ENCODE results near the gene KIF5A.
"Not testable (repeated sequence)": the region's sequence is repeated elsewhere in the genome, so short reads cannot be mapped to it uniquely, and the experiment has no call there.

Gene KIF5A

GRCh38 chr12:57549909-57550640, at the start of gene KIF5A:
TSS of gene KIF5A (plus strand) at chr12:57550044. CDS start at chr12:57550272, 228 bp downstream.
- peak; percentile 80 for DNase-seq
- peak within 1 kb of the TSS; percentile 46 for H3K27ac Mint-ChIP-seq
- H3K4me1 Mint-ChIP-seq (ENCODE audit: low read depth), result peaks cover 34% of the 10 kb centered on the region
- H3K4me3 Mint-ChIP-seq, result peak within 1 kb of the TSS; percentile 82
- peaks cover 7% of the 10 kb centered on the region for H3K27me3 Mint-ChIP-seq
- no peaks in the 10 kb centered on the region for H3K9me3 Mint-ChIP-seq
- peaks cover 18% of the 10 kb centered on the region for H3K36me3 Mint-ChIP-seq (ENCODE audit: low read depth)

- peaks cover 97% of the 10 kb centered on the region for H3K36me3 Mint-ChIP-seq (ENCODE audit: low read depth)
- H3K27me3 Mint-ChIP-seq, result no peaks in the 10 kb centered on the region
- DNase-seq, result no peak
- no peaks in the 10 kb centered on the region for H3K9me3 Mint-ChIP-seq
- no peak overlapping the region for H3K27ac Mint-ChIP-seq
- H3K4me1 Mint-ChIP-seq (ENCODE audit: low read depth), result peaks cover 17% of the 10 kb centered on the region
- no peak overlapping the region for H3K4me3 Mint-ChIP-seq
Measured at GRCh38 chr12:57500213-57500612, 49.6 kb upstream of the KIF5A start.

GRCh38 chr12:57502311-57502969, 47.4 kb upstream of the KIF5A start:
- Mint-ChIP-seq H3K27ac (peak overlapping the region; percentile 48), H3K36me3 (ENCODE audit: low read depth) (peaks cover 91% of the 10 kb centered on the region)
- H3K4me1 Mint-ChIP-seq (ENCODE audit: low read depth); H3K4me3 Mint-ChIP-seq; H3K9me3 Mint-ChIP-seq; H3K27me3 Mint-ChIP-seq; DNase-seq: not testable (repeated sequence)

GRCh38 chr12:57506541-57506940, 43.3 kb upstream of the KIF5A start:
- not testable (repeated sequence) for DNase-seq; H3K4me3 Mint-ChIP-seq; H3K4me1 Mint-ChIP-seq (ENCODE audit: low read depth); H3K27me3 Mint-ChIP-seq; H3K27ac Mint-ChIP-seq; H3K9me3 Mint-ChIP-seq
- peaks cover 86% of the 10 kb centered on the region for H3K36me3 Mint-ChIP-seq (ENCODE audit: low read depth)

GRCh38 chr12:57507796-57508195, 42.0 kb upstream of the KIF5A start:
- not testable (repeated sequence) for DNase-seq; H3K27me3 Mint-ChIP-seq; H3K9me3 Mint-ChIP-seq; H3K4me3 Mint-ChIP-seq; H3K4me1 Mint-ChIP-seq (ENCODE audit: low read depth); H3K27ac Mint-ChIP-seq
- H3K36me3 Mint-ChIP-seq (ENCODE audit: low read depth), result peaks cover 86% of the 10 kb centered on the region

GRCh38 chr12:57511161-57511560, 38.7 kb upstream of the KIF5A start:
- H3K4me1 Mint-ChIP-seq (ENCODE audit: low read depth), result peaks cover 5% of the 10 kb centered on the region
- peaks cover 85% of the 10 kb centered on the region for H3K36me3 Mint-ChIP-seq (ENCODE audit: low read depth)
- no peaks in the 10 kb centered on the region for H3K9me3 Mint-ChIP-seq
- DNase-seq, result no peak
- H3K27ac Mint-ChIP-seq, result peak overlapping the region; percentile 72
- H3K27me3 Mint-ChIP-seq, result no peaks in the 10 kb centered on the region
- H3K4me3 Mint-ChIP-seq, result no peak overlapping the region

GRCh38 chr12:57511588-57512325, 38.1 kb upstream of the KIF5A start:
- Mint-ChIP-seq H3K27ac (peak overlapping the region; percentile 72), H3K27me3 (no peaks in the 10 kb centered on the region), H3K4me1 (ENCODE audit: low read depth) (peaks cover 10% of the 10 kb centered on the region), H3K4me3 (no peak overlapping the region), H3K36me3 (ENCODE audit: low read depth) (peaks cover 85% of the 10 kb centered on the region), H3K9me3 (no peaks in the 10 kb centered on the region)
- no peak for DNase-seq

- Mint-ChIP-seq H3K4me3 (no peak overlapping the region), H3K27me3 (no peaks in the 10 kb centered on the region), H3K27ac (peak overlapping the region; percentile 72), H3K9me3 (no peaks in the 10 kb centered on the region), H3K36me3 (ENCODE audit: low read depth) (peaks cover 94% of the 10 kb centered on the region), H3K4me1 (ENCODE audit: low read depth) (peaks cover 19% of the 10 kb centered on the region)
- no peak for DNase-seq
Measured at GRCh38 chr12:57512665-57513064, 37.2 kb upstream of the KIF5A start.

GRCh38 chr12:57513266-57513665, 36.6 kb upstream of the KIF5A start:
- no peak overlapping the region for H3K4me3 Mint-ChIP-seq
- peaks cover 95% of the 10 kb centered on the region for H3K36me3 Mint-ChIP-seq (ENCODE audit: low read depth)
- no peak for DNase-seq
- peak overlapping the region; percentile 72 for H3K27ac Mint-ChIP-seq
- no peaks in the 10 kb centered on the region for H3K27me3 Mint-ChIP-seq
- H3K9me3 Mint-ChIP-seq, result no peaks in the 10 kb centered on the region
- peaks cover 25% of the 10 kb centered on the region for H3K4me1 Mint-ChIP-seq (ENCODE audit: low read depth)

GRCh38 chr12:57513677-57514076, 36.2 kb upstream of the KIF5A start:
- H3K9me3 Mint-ChIP-seq, DNase-seq, H3K27me3 Mint-ChIP-seq, H3K4me3 Mint-ChIP-seq: not testable (repeated sequence)
- H3K27ac Mint-ChIP-seq, result peak overlapping the region; percentile 72
- H3K4me1 Mint-ChIP-seq (ENCODE audit: low read depth), result peaks cover 29% of the 10 kb centered on the region
- H3K36me3 Mint-ChIP-seq (ENCODE audit: low read depth), result peaks cover 95% of the 10 kb centered on the region

- not testable (repeated sequence) for H3K27me3 Mint-ChIP-seq, H3K4me3 Mint-ChIP-seq, H3K9me3 Mint-ChIP-seq, DNase-seq
- H3K4me1 Mint-ChIP-seq (ENCODE audit: low read depth), result peaks cover 35% of the 10 kb centered on the region
- peaks cover 95% of the 10 kb centered on the region for H3K36me3 Mint-ChIP-seq (ENCODE audit: low read depth)
- peak overlapping the region; percentile 100 for H3K27ac Mint-ChIP-seq
Measured at GRCh38 chr12:57514246-57514645, 35.6 kb upstream of the KIF5A start.

GRCh38 chr12:57514720-57515407, 35.0 kb upstream of the KIF5A start:
- H3K36me3 Mint-ChIP-seq (ENCODE audit: low read depth), result peaks cover 95% of the 10 kb centered on the region
- H3K4me3 Mint-ChIP-seq, result no peak overlapping the region
- H3K9me3 Mint-ChIP-seq, result no peaks in the 10 kb centered on the region
- H3K4me1 Mint-ChIP-seq (ENCODE audit: low read depth), result peaks cover 35% of the 10 kb centered on the region
- no peaks in the 10 kb centered on the region for H3K27me3 Mint-ChIP-seq
- DNase-seq, result no peak
- peak overlapping the region; percentile 100 for H3K27ac Mint-ChIP-seq

- H3K27me3 Mint-ChIP-seq, result no peaks in the 10 kb centered on the region
- no peaks in the 10 kb centered on the region for H3K9me3 Mint-ChIP-seq
- no peak overlapping the region for H3K4me3 Mint-ChIP-seq
- peaks cover 35% of the 10 kb centered on the region for H3K4me1 Mint-ChIP-seq (ENCODE audit: low read depth)
- peak overlapping the region; percentile 100 for H3K27ac Mint-ChIP-seq
- H3K36me3 Mint-ChIP-seq (ENCODE audit: low read depth), result peaks cover 97% of the 10 kb centered on the region
- no peak for DNase-seq
Measured at GRCh38 chr12:57515408-57515933, 34.4 kb upstream of the KIF5A start.

- Mint-ChIP-seq H3K27ac (peak overlapping the region; percentile 100), H3K4me3 (peak overlapping the region; percentile 15), H3K27me3 (no peaks in the 10 kb centered on the region), H3K4me1 (ENCODE audit: low read depth) (peaks cover 39% of the 10 kb centered on the region), H3K36me3 (ENCODE audit: low read depth) (peaks cover 93% of the 10 kb centered on the region), H3K9me3 (no peaks in the 10 kb centered on the region)
- DNase-seq, result no peak
Measured at GRCh38 chr12:57515934-57516541, 33.8 kb upstream of the KIF5A start.

Measured in activated T-cell treated with anti-CD3 and anti-CD28 coated beads, Interleukin-2, amount 50 U/mL, for 24 hours (primary cell).